GM12891 (cell line): ENCODE results near the gene CDV3.

Experiments
- PAX5 ChIP-seq: IDR thresholded peaks from 2 replicates; pipeline ENCODE4 v1.6.1; 2011; ENCODE audit warnings: low read length, moderate library complexity, mild to moderate bottlenecking; ENCODE audit not compliant: insufficient read depth, severe bottlenecking
- POLR2A ChIP-seq: IDR thresholded peaks from 2 replicates; pipeline ENCODE4 v1.6.1; 2011; ENCODE audit warnings: low read depth, low read length, control low read depth
- POLR2AphosphoS5 ChIP-seq: IDR thresholded peaks from 2 replicates; pipeline ENCODE4 v1.6.1; 2011; ENCODE audit warnings: low read depth, low read length, control low read depth
- SPI1 ChIP-seq: IDR thresholded peaks from 2 replicates; pipeline ENCODE4 v1.6.1; 2011; ENCODE audit warnings: low read depth, low read length, control low read depth
- TAF1 ChIP-seq: IDR thresholded peaks from 2 replicates; pipeline ENCODE4 v1.6.1; 2011; ENCODE audit warnings: low read depth, low read length, control low read depth

DNA sequence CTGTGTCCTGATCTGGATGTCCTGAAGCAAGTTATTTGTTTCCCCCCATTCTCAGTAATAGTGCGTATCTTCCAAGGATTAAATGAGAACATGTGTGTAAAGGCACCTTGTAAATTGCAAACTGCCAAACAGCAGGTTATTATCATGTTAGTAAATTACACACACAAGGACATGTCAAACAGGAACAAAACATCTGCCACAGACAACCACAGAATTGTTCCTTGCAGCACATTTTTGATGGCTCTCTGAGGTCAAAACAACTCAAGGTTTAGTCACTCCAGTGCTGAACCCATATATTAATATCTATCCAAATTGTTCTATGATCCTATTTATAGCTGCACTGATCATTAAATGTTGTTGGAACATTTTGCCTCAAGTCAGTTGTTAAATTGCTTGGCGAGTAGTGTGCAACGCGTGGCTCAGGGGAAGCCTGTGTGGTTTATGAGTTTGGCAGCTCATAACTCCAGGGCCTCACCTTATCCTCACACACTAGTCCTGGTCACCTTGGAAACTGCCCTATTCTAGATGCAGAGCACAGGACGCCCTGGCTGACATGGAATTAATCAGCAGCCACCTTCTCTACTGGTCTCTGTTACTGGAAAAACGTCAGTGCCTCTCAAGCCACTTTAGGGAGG is 46.3 kb upstream of the CDV3 start:
- no peak for TF ChIP-seq POLR2A
- TF ChIP-seq POLR2AphosphoS5 = no peak
- no peak for TF ChIP-seq TAF1
- no peak for TF ChIP-seq SPI1
- no peak for TF ChIP-seq PAX5
